AG04450 (cell line): ENCODE results near the gene CDH18. TPM values are rescaled to one million over a fixed set of nuclear protein-coding genes. Genes with fewer than 3 reads are reported as not detected.

Source experiments
- CTCF ChIA-PET: fragments of 300-600, 350-600 bp; formaldehyde crosslinking; extraction: SDS; loops from one replicate; lab custom pipeline; 2022; ENCODE audit warnings: antibody characterized with exemption, inconsistent platforms; lab: Charles Lee
- POLR2A ChIA-PET: fragments of 350-600 bp; formaldehyde crosslinking; extraction: SDS; loops from one replicate; lab custom pipeline; 2021; ENCODE audit warnings: antibody characterized with exemption, inconsistent platforms; lab: Yijun Ruan, JAX
- DNase-seq: peaks from one replicate; pipeline ENCODE4 v3.0.0-alpha.2; 2011; ENCODE audit warnings: low read depth, low spot score
- H3K27ac ChIP-seq: one replicate; pipeline ENCODE4 v1.5.1; 2012; ENCODE audit warnings: low read depth, low read length, control low read depth
- H3K27me3 ChIP-seq: one replicate; pipeline ENCODE4 v1.6.0; 2012; ENCODE audit warnings: low read length; ENCODE audit not compliant: control insufficient read depth, insufficient read depth
- H3K4me3 ChIP-seq: 2 replicates; pipeline ENCODE4 v1.5.1; 2011; ENCODE audit warnings: mild to moderate bottlenecking, low read depth, low read length, control low read depth
- H3K9me3 ChIP-seq: 2 replicates; pipeline ENCODE4 v1.5.1; 2012; ENCODE audit warnings: low read length; ENCODE audit not compliant: control insufficient read depth, insufficient read depth
- polyA plus RNA-seq: library from polyadenylated mRNA; depleted of rRNA; stranded (reverse); fragments of >200 nt; gene quantifications from 2 replicates; pipeline ENCODE4 v1.2.3, GENCODE V29; 2011
- TF ChIP-seq, protein P1 (sequence below): IDR thresholded peaks from 2 replicates; pipeline ENCODE4 v1.5.1; 2011; ENCODE audit warnings: low read depth, low read length, control low read depth, inconsistent platforms

The CDH18 gene
- polyA plus RNA-seq, 1 experiment: 0.19 TPM

DNA sequence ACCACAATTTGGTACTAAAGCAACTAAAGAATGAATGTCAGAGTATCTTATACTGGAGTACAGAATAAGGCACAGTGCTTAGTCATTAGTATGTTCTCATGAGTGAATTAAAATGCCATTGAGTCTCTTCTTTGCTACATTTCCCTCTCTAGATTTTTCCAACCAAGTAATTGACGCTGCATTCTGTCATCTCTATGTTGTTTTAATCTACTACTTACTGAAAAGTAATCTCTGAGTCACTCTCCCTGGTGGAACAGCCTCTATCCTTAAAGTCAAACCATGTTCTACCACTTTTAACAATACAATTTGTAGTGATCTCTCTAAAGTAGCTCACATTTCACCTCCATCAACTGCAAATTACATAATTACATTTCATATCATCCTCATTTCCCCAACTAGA is 495.1 kb downstream of the CDH18 start:
- no peak for DNase-seq
- CTCF ChIA-PET: no interaction called here
- Histone ChIP-seq H3K4me3 (no peak overlapping the region), H3K27ac (no peak overlapping the region), H3K27me3 (no peaks in the 10 kb centered on the region), H3K9me3 (peaks cover 5% of the 10 kb centered on the region; the same call in 1 of the 2 replicates)
- POLR2A ChIA-PET: no interaction called here
- TF ChIP-seq, protein P1, sequence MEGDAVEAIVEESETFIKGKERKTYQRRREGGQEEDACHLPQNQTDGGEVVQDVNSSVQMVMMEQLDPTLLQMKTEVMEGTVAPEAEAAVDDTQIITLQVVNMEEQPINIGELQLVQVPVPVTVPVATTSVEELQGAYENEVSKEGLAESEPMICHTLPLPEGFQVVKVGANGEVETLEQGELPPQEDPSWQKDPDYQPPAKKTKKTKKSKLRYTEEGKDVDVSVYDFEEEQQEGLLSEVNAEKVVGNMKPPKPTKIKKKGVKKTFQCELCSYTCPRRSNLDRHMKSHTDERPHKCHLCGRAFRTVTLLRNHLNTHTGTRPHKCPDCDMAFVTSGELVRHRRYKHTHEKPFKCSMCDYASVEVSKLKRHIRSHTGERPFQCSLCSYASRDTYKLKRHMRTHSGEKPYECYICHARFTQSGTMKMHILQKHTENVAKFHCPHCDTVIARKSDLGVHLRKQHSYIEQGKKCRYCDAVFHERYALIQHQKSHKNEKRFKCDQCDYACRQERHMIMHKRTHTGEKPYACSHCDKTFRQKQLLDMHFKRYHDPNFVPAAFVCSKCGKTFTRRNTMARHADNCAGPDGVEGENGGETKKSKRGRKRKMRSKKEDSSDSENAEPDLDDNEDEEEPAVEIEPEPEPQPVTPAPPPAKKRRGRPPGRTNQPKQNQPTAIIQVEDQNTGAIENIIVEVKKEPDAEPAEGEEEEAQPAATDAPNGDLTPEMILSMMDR: no peak

DNA sequence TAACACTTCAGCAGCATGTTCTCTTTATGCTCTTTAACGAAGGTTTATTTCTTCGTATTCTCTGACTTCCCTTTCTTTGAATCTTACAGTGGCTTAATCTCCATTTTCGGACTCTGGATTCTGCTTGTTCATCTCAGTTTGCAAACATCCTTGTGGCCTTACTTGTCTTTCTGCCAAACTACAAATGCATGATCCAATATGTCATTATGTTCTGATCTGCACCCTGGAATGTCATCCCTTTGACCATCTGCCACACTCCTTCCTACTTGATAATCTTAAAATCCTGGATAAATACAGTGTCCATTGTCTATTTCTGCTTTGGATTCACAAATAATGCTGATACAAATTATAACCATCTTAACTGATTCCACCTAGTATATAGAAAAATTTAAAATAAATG is 499.2 kb downstream of the CDH18 start:
- DNase-seq: no peak
- TF ChIP-seq, protein P1: no peak
- peaks cover 4% of the 10 kb centered on the region for H3K9me3 ChIP-seq
- no peak overlapping the region for H3K4me3 ChIP-seq
- POLR2A ChIA-PET: no interaction called here
- CTCF ChIA-PET: no interaction called here
- H3K27me3 ChIP-seq: no peaks in the 10 kb centered on the region
- no peak overlapping the region for H3K27ac ChIP-seq

DNA sequence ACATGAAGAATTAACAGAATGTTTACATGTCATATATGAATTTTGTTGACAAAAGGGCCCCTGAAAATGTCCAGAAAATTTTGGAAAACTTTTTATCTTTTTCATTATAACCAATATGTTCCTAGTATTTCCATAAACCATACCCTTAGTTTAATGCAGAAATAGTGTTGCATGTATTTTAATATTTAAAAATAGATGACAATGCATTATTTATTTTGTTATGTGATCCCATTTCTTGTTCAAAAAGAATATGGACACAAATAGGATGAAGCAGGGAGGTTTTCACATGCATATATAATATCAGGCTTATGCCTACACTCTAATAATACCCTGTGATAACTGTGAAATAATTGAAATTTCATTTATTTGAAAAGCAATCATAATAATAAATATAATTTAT is 500.5 kb downstream of the CDH18 start:
- no peak for DNase-seq

DNA sequence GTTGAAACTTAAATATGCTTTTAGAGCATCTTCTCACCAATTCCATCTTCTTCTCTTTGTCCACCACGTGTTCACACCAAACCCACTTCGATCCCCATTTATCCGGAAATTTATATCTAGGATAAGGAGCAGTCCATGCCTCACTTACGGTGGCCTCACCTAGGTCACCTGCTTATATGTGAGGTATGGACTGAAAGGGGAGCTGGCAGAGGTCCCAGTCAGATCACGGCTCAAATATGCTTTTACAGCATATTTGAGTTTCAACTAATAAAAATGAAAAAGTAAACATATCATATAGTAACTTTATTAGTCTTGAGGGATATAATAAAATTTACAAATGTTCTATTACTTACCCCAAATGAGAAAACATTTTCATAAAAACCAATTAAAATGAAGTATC is 508.4 kb downstream of the CDH18 start:
- Histone ChIP-seq H3K9me3 (peaks cover 2% of the 10 kb centered on the region; the same call in 1 of the 2 replicates), H3K4me3 (no peak overlapping the region), H3K27me3 (no peaks in the 10 kb centered on the region), H3K27ac (no peak overlapping the region)
- DNase-seq: no peak
- POLR2A ChIA-PET: no interaction called here
- CTCF ChIA-PET: no interaction called here
- TF ChIP-seq, protein P1: no peak

More for the DNA sequence above, 500.5 kb downstream of the CDH18 start:
- Histone ChIP-seq H3K27ac (no peak overlapping the region), H3K4me3 (no peak overlapping the region), H3K27me3 (no peaks in the 10 kb centered on the region), H3K9me3 (peaks cover 7% of the 10 kb centered on the region)
- POLR2A ChIA-PET: no interaction called here
- CTCF ChIA-PET: no interaction called here
- TF ChIP-seq, protein P1: no peak

DNA sequence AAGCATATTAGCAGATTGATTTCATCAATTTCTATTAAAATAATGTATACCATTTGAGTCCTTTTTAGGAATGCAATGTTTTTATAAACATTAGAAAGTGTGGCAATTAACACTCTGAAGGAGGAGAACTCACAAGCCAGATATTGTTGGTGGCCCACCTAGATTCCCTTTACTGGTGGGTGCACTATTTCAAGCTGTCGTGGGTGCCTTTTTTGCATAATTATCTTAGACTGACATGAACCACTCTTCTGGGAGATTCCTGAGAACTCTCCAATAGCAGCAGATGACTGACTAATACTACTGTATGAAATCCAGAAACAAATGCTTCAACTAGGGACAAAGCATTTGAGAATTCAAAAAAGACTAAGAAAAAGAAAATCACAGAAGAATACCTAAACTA is 526.0 kb downstream of the CDH18 start:
- TF ChIP-seq, protein P1: no peak
- no peaks in the 10 kb centered on the region for H3K27me3 ChIP-seq
- POLR2A ChIA-PET: no interaction called here
- H3K4me3 ChIP-seq: no peak overlapping the region
- H3K27ac ChIP-seq: no peak overlapping the region
- DNase-seq: no peak
- peaks cover 2% of the 10 kb centered on the region for H3K9me3 ChIP-seq
- CTCF ChIA-PET: no interaction called here
